ENCODE data around the gene CRIM1.
A peak's percentile ranks its signal among the peaks of the same experiment; 100 is the strongest.

Gene CRIM1

DNA sequence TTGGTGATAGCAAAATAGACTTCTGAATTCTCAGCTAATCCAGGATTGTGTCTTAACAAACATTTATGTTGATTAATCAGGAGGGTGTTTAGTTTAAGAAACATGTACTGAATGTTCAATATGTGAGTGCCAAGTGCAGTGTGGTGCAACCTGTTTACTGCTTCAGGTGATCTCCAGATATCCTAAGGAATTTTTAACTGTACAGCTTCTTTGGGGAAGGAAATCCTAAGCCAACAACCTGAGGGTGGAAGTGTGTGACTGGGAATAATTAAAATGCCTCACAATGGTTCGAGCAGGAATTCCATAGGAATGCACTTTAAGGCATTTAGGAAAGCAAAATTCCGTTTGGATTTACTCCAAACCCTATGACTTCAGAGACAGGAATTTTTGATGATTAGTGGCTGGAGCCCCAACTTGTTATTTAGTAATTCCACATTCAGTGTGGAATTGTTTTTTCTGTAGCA lies 16.4 kb downstream of the CRIM1 start:
- DNase-seq, result no peak

DNA sequence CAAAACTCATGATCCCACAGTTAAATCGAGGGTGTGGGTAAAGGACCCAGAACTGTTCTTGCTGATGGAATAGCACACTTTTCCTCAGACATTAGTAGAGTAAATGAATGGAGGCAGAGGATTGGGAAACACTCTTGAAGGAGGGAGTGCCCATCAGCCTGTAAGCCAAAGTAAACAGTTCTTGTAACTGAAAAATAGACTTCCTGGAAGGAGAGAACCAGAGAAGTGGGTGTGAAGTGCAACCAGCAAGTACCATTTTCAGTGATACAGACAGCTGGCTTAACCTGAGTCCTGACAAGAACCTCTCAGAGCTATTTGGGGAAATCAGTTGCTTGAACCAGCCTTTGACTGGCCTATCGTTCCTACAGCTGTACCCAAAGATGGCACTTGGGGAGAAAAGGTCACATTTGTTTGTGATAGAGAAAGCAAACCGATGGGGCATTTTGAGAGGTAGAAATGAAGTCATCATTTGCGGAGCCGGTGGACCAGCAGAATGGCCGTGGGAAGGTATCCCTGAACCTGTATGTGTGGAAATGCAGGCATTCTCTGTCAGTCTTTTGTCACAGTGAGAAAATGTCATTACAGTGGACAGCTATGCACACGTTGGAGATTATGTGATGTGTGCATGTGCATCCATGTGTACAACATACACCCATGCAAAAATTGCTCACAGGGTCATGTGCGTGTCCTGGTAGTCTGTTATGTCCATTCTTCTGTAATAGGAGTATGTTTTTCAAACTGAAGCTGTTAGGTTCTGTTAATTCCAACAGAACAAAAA lies 17.8 kb downstream of the CRIM1 start:
- DNase-seq, result no peak

DNA sequence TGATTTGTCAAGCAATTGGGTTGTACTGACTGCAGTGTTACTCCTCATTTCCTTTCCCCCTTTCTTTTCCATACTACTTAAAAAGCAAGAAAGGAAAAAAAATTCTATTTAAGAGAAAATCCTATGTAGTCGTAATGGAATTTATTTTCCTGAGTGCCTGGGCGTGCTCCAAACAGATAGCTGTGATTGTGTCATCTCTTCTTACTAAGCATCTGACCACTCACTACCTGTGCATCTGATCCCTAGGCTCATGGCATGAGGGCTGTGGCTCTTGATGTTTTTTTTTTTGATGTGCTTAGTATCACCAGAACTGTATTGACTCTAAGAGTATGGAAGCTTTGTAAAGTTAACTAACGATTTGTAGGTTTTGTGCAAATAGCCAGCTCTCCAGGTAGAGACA lies 19.0 kb downstream of the CRIM1 start:
- no peak for DNase-seq

DNA sequence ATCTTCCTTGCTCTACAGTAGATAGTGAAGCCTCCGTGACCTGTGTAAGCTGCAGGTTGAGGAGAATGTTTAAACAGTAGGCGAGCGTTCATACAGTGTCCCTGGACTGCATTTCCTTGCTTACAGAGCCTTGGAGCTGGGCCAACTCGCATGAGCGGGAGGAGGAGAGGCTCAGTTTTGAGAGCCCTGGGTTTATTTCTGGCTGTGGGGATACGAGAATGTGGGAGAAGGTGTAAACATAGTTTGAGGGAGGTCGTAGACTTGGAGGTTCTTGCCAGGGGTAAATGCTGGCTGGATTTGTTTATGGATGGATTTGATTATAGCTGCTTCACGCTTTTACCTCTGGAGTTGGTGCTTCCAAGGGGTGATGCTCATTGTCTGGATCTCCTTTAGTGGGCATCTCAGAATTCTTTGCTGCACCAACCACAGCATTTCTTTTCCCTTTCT lies 20.8 kb downstream of the CRIM1 start:
- DNase-seq, result no peak

DNA sequence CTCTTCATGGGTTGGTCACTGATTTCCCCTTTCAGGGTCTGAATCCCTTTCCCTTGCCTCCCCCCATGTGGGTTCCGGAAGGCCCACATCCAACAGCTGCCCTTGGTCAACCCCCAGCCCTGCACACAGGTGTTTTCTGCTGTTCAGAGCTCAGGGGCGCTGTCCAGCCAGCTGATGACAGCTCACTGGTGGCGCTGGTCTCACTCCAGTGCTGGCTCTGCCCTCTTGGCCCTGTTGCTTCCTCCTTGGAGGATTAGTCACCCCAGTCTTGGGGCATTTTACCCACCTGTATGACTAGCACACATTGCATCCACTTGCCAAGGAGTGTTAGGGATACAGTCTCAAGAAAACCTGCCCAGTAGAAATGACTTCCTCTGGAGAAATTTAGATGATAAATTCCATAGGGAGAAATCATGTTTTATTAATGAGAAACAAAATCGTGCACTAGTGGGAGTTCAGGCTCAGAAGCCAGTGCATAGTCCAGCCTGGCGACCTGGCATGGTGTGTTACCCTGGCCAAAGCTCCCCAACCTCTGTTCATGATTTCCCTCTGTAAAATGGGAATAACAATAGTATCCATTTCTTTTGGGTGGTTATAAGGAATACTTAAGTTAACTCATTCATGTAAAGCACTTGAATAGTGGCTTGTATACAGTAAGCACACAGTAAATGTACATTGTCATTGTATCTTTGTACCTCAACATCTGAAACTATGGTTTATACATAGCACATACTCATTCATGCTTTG lies 21.6 kb downstream of the CRIM1 start:
- no peak for DNase-seq

DNA sequence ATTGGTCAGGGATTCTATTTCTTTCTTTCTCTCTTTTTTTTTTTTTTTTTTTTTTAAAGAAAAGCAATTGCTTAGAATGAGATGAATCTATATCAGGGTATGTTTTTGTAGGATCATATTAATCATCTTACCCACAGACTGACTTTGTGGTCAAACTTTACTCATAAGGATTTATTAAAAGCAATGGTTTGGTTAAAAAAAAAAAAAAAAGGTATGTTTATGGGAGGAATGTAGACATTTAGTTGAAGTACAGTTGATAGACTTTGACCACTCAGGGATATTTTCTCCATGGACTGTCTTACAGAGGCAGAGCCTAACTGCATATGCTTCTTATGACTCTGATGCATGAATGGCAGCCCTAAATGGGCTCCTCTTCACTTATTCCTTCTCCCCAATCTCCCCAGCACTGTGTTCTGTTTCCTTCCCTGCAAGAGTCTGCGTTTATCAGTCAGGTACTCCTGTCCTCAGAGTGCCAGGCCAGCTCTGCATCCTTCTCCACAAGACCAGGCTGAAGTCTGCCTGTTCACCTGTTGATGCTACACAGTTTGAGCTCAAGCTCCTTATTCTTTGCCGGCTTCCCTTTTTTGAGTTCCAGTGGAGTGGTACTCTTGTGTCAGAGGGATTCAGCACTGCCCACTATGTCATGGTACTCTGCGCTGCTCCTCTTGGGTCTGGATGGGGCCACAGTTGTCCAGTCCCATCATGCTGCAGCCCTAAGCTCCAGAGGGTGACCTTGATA lies 24.3 kb downstream of the CRIM1 start:
- no peak for DNase-seq

DNA sequence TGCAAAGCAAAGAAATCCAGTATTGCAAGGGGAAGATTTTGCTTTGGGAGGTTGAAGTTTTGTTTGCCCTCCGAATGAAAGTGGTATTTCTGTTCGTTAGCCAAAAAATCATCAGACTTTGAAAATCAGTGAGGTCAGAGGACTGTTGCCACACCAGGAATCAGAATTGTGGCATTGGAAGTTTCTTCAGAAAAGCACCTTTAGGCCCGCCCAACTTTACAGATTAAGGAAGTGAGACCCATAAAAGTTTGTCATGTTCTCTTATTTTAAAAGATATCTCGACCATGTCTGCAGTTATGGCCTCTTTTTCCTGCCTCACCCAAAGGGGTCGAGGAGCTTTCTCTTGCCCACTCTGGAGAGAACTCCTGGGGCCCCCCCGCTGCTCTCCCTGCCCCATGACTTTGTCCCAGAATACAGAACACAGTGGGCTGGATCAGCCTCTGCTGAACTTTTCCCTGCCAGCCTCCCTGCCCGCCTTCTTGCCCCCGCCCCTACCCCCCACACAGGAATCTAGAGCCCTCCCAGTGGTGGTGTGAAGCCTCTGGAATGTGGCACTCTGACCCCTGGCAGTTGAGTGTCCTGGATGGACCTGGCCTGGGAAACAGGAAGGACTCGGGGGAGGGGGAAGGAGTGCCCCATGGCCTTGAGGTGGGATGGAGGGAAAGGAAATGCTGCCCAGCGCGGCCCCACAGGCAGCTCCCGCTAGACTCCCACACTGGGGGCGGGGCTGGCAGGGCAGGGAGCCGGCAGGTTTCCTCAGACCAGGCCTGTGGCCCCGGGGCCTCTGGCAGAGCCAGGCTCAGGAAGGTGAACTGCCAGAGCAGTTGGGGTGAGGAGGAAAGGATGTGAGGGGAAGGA lies 25.3 kb downstream of the CRIM1 start:
- no peak for DNase-seq

DNA sequence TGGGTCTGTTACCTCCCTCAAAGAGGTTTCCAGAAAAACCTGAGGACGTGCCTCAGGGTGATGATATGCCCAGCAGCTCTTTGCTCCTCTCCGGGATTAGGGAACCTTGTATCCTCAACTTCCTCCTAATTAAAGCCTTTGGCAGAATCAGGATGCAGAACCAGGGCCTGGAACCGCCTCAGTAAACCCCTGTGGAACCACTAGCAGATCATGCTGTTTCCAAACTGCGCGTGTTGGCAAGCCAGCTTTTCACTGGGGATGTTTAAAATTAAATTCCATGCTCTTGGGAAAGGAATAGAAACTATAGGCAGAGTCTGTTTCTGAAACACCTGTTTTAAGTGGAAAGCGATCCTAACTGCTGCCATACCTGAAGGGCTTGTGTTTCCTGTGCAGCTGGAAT lies 26.4 kb downstream of the CRIM1 start:
- no peak for DNase-seq

DNA sequence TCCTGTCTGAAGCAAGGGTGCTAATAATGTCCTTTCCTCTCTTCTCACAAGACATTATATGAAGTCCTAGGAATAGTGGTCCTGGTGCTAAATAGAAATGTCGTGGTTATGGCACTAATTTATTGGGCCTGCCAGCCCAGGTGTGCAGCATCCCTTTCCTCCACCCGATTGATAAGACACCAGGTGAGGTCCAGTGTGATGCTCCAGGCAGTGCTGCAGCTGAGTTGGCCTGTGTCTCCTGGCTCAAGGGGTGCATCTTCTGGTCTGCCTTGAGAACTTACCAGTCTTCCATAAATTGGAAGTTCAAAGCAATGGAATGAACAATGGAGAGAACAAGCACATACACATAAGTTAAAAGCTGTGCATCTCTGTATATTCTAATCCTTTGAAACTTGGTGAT lies 26.9 kb downstream of the CRIM1 start:
- DNase-seq, result no peak

DNA sequence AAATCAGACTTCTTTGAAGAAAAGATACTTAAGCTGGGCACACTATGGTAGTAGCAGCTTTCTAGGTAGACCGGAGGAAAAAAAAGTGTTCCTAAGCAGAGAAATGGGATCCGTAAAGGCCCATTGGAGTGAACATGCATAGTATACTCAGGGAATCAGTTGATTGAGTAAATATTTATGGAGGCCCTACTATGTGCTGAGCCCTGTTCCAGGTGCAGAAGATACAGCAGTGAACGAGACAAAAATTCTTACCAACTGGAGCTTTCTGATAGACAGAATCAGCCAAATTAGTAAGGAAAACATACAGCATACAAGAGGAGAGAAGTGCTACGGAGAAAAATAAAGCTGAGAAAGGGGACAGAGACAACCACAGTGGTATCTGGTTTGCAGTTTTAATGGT lies 28.1 kb downstream of the CRIM1 start:
- no peak for DNase-seq

DNA sequence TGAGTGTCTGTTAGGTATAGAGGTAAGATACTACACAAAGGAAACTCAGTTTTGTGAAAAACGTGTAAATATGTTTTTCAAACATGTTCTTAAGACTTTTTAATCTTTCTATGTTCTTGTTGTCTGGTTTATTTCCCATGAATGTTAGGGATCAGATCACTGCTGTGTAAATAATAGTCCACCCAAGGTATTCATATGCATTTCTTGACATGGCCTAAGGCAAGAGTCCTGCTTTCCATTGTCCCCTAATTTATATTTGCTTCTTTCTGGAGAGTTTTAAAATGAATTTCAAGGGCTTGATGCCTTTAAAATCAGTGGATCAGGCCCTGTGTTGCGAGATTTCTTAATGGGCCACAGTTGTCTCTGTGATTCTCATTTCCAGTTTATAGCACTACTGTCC lies 28.9 kb downstream of the CRIM1 start:
- no peak for DNase-seq

DNA sequence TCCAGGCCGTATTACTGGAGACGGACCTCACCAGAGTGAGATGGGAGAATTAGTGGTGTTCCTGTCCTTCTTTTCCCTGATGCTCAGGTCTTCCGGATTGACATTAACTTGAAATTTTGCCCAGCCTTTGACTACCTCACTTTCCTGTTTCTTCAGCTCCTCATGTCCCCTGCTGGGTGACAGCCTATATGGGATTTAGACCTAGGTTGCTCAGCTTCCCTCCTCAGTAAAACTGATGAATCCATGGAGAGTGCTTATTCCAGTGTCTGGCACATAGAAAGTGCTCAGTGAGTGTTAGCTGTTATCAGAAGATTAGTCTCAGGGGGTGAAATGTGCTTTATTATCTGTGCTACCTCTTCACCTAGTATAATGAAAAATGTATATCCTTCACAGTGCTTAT lies 30.0 kb downstream of the CRIM1 start:
- no peak for DNase-seq

DNA sequence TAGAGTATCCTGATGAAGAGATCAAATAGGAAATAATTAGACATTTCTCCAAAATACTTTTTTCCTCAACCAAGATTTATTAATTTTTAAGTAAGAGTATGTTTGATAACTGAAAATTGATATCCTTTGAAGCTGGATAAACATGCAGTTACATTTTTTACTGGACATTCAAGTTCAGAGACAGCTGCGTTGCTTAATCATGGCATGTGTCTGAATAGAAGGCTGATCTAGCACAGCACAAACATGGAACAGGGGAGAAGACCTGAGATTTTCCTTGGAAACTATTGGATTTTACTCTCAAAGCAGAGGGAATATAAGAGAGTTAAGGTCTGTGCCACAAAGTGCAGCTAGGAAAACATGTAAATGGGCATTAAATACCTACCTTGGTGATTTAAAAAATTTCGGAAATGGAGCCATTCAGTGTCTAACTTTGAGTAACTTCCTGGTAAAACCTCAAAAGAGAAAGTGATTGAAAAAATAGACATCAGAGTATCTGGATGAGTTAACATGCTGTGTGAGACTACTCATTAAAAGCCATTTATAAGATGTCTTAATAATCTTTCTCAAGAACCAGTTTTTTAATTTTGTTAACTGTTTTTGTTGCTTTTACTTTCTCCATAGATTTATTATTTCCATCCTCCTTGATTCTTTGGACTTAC lies 31.8 kb downstream of the CRIM1 start:
- DNase-seq, result no peak

DNA sequence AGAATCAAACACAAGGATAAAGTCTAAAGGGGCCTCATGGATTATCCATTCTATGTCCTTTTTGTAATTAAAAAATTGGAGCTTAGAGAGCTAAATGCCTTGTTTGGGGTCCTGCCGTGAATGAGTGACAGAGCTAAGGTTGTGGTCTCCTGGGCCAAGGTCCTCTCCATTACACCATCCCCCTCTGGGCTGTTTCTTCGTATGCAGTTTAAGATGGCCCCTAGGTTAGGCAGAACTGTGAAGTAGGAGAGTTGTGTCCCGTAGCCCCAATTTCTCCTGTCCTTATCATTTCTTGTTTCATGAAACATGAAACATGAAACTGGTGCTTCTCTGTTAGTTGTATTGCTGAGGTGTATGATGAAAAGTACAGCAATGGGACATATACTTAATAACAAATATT lies 32.9 kb downstream of the CRIM1 start:
- DNase-seq, result no peak

DNA sequence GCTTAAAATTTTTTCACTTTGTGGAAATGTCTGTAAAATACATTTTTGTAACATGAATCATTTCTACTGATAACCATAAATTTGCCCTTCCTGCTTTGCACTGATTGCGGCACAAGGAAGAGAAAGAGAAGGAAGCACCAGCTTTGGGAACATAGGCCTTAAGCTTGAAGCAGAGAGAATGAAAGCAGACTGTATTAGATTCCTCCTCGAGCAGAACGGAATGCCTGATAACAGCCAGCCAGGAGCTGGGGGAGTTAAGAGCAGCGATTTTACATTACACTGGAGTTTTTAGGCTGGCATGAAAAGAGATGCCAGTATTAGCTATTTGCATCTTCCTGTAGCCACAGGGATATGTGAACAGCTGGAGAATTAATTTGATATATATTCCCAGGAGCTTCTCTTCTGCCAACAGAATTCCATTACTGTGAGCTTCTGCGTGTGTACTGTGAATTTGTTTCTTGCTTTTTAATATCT lies 33.5 kb downstream of the CRIM1 start:
- DNase-seq, result no peak

DNA sequence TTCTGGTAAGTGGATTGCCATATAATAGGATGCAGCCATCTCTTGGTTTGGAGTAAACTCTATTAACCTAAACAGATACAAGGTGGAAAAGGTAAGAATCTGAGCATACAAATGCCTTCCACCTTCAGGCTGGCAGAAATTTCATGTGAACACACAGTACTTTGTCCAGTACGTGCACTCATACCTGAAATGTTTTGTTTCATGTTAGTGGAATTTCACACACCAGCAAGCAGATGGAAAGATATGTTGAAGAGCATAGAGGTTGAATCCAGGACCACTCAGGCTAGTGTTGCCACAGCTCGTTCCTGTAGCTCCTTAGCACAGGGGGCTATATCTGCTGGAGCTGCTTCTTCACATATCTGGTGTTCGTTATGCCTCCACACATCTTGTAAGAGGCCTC lies 34.0 kb downstream of the CRIM1 start:
- DNase-seq, result no peak

DNA sequence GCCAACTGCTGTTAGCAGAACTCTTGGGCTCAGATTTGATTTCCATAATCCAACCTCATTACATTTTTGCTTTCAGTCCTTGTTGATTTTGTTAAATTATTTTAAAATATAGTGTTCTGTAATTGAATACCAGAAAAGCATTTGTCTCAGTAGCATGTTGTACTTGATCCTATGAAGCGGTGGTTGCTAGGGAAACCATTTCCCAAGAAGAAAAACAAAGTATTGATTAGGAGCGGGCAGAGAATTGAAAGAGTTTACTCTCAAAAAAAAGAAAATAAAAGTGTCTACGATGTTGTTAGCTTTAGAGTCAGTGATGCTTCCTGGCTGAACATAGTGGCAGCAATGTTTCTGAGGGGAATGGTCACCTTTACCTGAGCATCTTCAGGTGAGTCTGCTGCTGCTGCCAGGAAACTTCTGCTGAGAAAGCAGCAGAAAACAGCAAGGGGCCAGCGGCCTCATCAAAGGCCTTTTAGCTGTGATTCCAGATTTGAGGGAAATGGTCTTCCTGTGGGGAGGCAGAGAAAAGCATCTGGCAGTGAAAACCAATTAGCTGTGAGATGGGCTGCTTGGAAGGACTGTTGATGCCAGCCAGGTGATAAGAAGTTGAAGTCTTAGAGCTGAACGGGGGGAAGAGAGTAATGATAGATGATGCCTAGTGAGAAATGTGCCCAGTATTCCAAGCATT lies 37.1 kb downstream of the CRIM1 start:
- peak; percentile 80 for DNase-seq

DNA sequence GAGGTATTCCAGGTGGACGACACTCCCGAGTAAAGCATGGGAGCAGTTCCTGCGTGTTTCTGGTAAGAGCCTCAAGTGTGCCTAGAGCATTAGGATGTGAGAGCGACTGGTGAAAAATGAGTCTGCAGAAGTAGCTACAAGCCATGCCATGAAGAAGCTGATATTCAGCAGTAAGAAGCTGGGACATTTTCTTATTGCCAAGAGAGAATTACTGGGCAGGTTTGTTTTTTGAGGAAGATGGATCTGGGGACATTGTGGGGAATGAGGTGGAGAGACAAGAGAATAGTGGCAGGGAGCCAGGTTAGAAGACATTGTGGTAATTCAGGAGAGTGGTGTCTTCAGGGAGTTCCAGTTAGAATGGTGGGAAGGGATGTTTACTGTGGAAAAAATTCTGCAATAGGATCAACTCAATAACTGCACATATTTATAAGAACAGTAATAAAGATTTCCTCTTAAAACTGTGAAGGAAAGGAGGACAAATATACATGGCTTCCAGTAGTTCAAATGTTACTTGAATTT lies 38.2 kb downstream of the CRIM1 start:
- no peak for DNase-seq

DNA sequence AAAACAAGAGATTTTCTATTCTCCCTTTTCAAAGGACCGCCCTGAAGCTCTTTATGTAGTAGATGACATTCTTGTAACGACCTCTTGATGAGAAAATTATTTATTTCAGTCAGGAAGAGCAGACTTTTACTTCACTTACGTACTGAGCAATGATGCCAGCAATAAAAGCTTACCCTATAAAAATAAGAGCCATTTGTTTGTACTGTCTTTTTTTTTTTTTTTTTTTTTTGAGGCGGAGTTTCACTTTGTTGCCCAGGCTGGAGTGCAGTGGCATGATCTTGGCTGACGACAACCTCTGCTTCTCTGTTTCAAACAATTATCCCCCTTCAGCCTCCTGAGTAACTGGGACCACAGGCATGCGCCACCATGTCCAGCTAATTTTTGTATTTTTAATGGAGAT lies 39.2 kb downstream of the CRIM1 start:
- DNase-seq, result no peak

DNA sequence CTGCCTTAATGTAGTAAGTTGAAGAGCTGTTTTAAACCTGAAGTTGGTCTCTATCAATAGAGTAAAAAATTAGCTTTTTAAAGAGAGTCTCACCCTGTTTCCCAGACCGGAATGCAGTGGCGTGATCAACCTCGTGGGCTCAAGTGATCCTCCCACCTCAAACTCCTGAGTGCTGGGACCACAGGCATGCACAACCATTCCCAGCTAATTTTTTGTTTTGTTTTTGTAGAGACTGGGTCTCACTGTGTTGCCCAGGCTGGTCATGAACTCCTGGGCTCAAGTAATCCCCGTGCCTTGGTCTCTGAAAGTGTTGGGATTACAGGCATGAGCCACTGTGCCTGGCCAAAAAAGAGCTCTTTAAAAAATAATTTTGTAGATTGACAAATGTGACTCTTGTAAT lies 40.3 kb downstream of the CRIM1 start:
- no peak for DNase-seq

DNA sequence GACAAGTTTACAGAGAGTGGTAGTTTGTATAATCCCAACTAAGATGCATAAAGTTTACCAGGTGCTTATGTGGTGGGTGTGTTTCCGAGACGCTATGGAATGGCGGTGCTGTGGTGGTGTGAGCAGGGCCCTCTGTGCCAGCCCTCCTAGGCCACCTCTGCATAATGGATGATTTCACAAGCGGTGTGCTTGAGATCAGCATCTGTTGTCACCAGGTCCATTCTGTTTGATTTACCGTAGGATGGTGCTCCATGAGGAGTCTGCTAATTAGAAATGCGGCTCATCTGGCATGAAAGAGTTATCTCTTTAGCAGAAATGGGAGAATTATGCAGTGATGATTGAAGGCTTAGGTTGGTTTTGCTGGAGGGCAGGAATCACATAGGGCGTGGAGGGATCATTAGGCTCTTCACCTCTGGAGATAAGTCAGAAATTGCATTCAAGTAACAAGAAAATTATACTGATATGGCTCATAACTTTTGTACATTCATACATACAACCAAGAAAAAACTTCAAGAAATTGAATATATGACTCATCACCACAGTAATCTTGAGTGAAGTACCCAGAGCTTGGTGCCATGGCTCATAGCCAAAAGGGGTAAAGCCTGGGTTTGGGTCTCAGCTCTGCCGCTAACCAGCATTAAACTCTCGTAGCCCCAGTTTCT lies 41.4 kb downstream of the CRIM1 start:
- DNase-seq, result no peak

Data from NCI-H82 (cell line).